Stimulated activated naive CD8-positive, alpha-beta T cell treated with anti-CD3 and anti-CD28 coated beads, Interleukin-15, Interleukin-2, amounts not matched to agents 100 ng/mL and 50 ng/mL, for 24 hours (primary cell): Measurements from ENCODE around the gene DEGS1.
A peak's percentile ranks its signal among the peaks of the same experiment; 100 is the strongest.

Source experiments
- H3K27ac Mint-ChIP-seq: one replicate; pipeline ENCODE4 v1.8.0; 2021; ENCODE audit warnings: mild to moderate bottlenecking, mixed read lengths
- H3K27me3 Mint-ChIP-seq: one replicate; pipeline ENCODE4 v1.8.0; 2021; ENCODE audit warnings: mixed read lengths
- H3K36me3 Mint-ChIP-seq: one replicate; pipeline ENCODE4 v1.8.0; 2021; ENCODE audit warnings: low read depth, mixed read lengths
- H3K4me1 Mint-ChIP-seq: one replicate; pipeline ENCODE4 v1.8.0; 2021; ENCODE audit warnings: low read depth, mixed read lengths
- H3K4me3 Mint-ChIP-seq: one replicate; pipeline ENCODE4 v1.8.0; 2021; ENCODE audit warnings: mild to moderate bottlenecking, mixed read lengths
- H3K9me3 Mint-ChIP-seq: one replicate; pipeline ENCODE4 v1.8.0; 2021; ENCODE audit warnings: mixed read lengths

Gene DEGS1

GRCh38 chr1:224170748-224171478 is 12.1 kb upstream of the DEGS1 start:
- Mint-ChIP-seq H3K4me3 (peak overlapping the region; percentile 24), H3K4me1 (peaks cover 37% of the 10 kb centered on the region), H3K27ac (no peak overlapping the region), H3K9me3 (peaks cover 9% of the 10 kb centered on the region), H3K27me3 (no peaks in the 10 kb centered on the region), H3K36me3 (peaks cover 4% of the 10 kb centered on the region)

- Mint-ChIP-seq H3K36me3 (peaks cover 4% of the 10 kb centered on the region), H3K4me1 (peaks cover 37% of the 10 kb centered on the region), H3K27me3 (no peaks in the 10 kb centered on the region), H3K27ac (no peak overlapping the region), H3K9me3 (peaks cover 9% of the 10 kb centered on the region), H3K4me3 (no peak overlapping the region)
These were observed 10.8 kb upstream of the DEGS1 start for GRCh38 chr1:224172229-224172628.

GRCh38 chr1:224173523-224173922 is 9.5 kb upstream of the DEGS1 start:
- Mint-ChIP-seq H3K36me3 (peaks cover 4% of the 10 kb centered on the region), H3K9me3 (peaks cover 9% of the 10 kb centered on the region), H3K4me1 (peaks cover 35% of the 10 kb centered on the region), H3K27me3 (no peaks in the 10 kb centered on the region), H3K4me3 (no peak overlapping the region), H3K27ac (no peak overlapping the region)

GRCh38 chr1:224175617-224176016 is 7.4 kb upstream of the DEGS1 start:
- Mint-ChIP-seq H3K4me1 (peaks cover 14% of the 10 kb centered on the region), H3K27me3 (no peaks in the 10 kb centered on the region), H3K27ac (no peak overlapping the region), H3K9me3 (peaks cover 4% of the 10 kb centered on the region), H3K4me3 (peak overlapping the region; percentile 17), H3K36me3 (peaks cover 4% of the 10 kb centered on the region)

GRCh38 chr1:224177356-224177999 is 5.6 kb upstream of the DEGS1 start:
- no peak overlapping the region for H3K27ac Mint-ChIP-seq
- no peak overlapping the region for H3K4me3 Mint-ChIP-seq
- H3K36me3 Mint-ChIP-seq: no peaks in the 10 kb centered on the region
- peaks cover 13% of the 10 kb centered on the region for H3K4me1 Mint-ChIP-seq
- H3K9me3 Mint-ChIP-seq: no peaks in the 10 kb centered on the region
- no peaks in the 10 kb centered on the region for H3K27me3 Mint-ChIP-seq

- Mint-ChIP-seq H3K36me3 (no peaks in the 10 kb centered on the region), H3K9me3 (no peaks in the 10 kb centered on the region), H3K4me1 (peaks cover 16% of the 10 kb centered on the region), H3K27me3 (no peaks in the 10 kb centered on the region), H3K4me3 (no peak overlapping the region), H3K27ac (no peak overlapping the region)
These were observed 4.1 kb upstream of the DEGS1 start for GRCh38 chr1:224178894-224179293.

- Mint-ChIP-seq H3K27ac (no peak overlapping the region), H3K36me3 (peaks cover 16% of the 10 kb centered on the region), H3K4me3 (no peak overlapping the region), H3K4me1 (peaks cover 33% of the 10 kb centered on the region), H3K9me3 (no peaks in the 10 kb centered on the region), H3K27me3 (no peaks in the 10 kb centered on the region)
These were observed 2.1 kb upstream of the DEGS1 start for GRCh38 chr1:224180783-224181452.

- no peak overlapping the region for H3K4me3 Mint-ChIP-seq
- H3K4me1 Mint-ChIP-seq: peaks cover 38% of the 10 kb centered on the region
- no peaks in the 10 kb centered on the region for H3K27me3 Mint-ChIP-seq
- H3K27ac Mint-ChIP-seq: peak overlapping the region; percentile 96
- peaks cover 21% of the 10 kb centered on the region for H3K36me3 Mint-ChIP-seq
- H3K9me3 Mint-ChIP-seq: no peaks in the 10 kb centered on the region
These were observed 1.6 kb upstream of the DEGS1 start for GRCh38 chr1:224181453-224181810.

GRCh38 chr1:224182057-224182865 is 779 bp upstream of the DEGS1 start:
- Mint-ChIP-seq H3K4me1 (peaks cover 45% of the 10 kb centered on the region), H3K9me3 (no peaks in the 10 kb centered on the region), H3K27ac (peak overlapping the region; percentile 96), H3K27me3 (no peaks in the 10 kb centered on the region), H3K36me3 (peaks cover 27% of the 10 kb centered on the region), H3K4me3 (peak overlapping the region; percentile 87)

GRCh38 chr1:224183591-224184312 is 712 bp downstream of the DEGS1 start:
- Mint-ChIP-seq H3K4me1 (peaks cover 56% of the 10 kb centered on the region), H3K4me3 (peak overlapping the region; percentile 96)

GRCh38 chr1:224185208-224185607 is 2.2 kb downstream of the DEGS1 start:
- peaks cover 39% of the 10 kb centered on the region for H3K36me3 Mint-ChIP-seq
- no peaks in the 10 kb centered on the region for H3K9me3 Mint-ChIP-seq
- no peaks in the 10 kb centered on the region for H3K27me3 Mint-ChIP-seq
- peak overlapping the region; percentile 96 for H3K27ac Mint-ChIP-seq
- H3K4me3 Mint-ChIP-seq: peak overlapping the region; percentile 96
- peaks cover 67% of the 10 kb centered on the region for H3K4me1 Mint-ChIP-seq

More at GRCh38 chr1:224183591-224184312, 712 bp downstream of the DEGS1 start:
- Mint-ChIP-seq H3K27me3 (no peaks in the 10 kb centered on the region), H3K27ac (peak overlapping the region; percentile 96), H3K36me3 (peaks cover 31% of the 10 kb centered on the region), H3K9me3 (no peaks in the 10 kb centered on the region)

- Mint-ChIP-seq H3K4me3 (peak overlapping the region; percentile 61), H3K9me3 (no peaks in the 10 kb centered on the region), H3K27me3 (no peaks in the 10 kb centered on the region), H3K27ac (peak overlapping the region; percentile 83), H3K4me1 (peaks cover 61% of the 10 kb centered on the region), H3K36me3 (peaks cover 54% of the 10 kb centered on the region)
These were observed 5.2 kb downstream of the DEGS1 start for GRCh38 chr1:224188286-224188685.

GRCh38 chr1:224189561-224189960 is 6.5 kb downstream of the DEGS1 start:
- Mint-ChIP-seq H3K27me3 (no peaks in the 10 kb centered on the region), H3K4me1 (peaks cover 57% of the 10 kb centered on the region), H3K27ac (no peak overlapping the region), H3K36me3 (peaks cover 58% of the 10 kb centered on the region), H3K9me3 (no peaks in the 10 kb centered on the region), H3K4me3 (no peak overlapping the region)

GRCh38 chr1:224192082-224192788 is 9.2 kb downstream of the DEGS1 start:
- Mint-ChIP-seq H3K4me1 (peaks cover 40% of the 10 kb centered on the region), H3K27ac (peak overlapping the region; percentile 67), H3K4me3 (no peak overlapping the region), H3K27me3 (no peaks in the 10 kb centered on the region), H3K36me3 (peaks cover 45% of the 10 kb centered on the region), H3K9me3 (no peaks in the 10 kb centered on the region)
